Measurements from ENCODE around the gene SLC28A1. TPM values are rescaled to one million over a fixed set of nuclear protein-coding genes. Genes with fewer than 3 reads are reported as not detected.

Gene SLC28A1
- total RNA-seq, 2 donors from 2014 or later, result 0.80 TPM; not detected in 1

- DNase-seq, result no peak
- Histone ChIP-seq H3K4me1 (no peaks in the 10 kb centered on the region), H3K27me3 (no peaks in the 10 kb centered on the region), H3K9me3 (no peaks in the 10 kb centered on the region), H3K9ac (ENCODE audit: low read depth in 2 of 2, low read length in 2 of 2) (no peak overlapping the region), H3K36me3 (no peaks in the 10 kb centered on the region), H3K27ac (no peak overlapping the region), H3K4me3 (no peak overlapping the region)
- intact Hi-C loops (cut with DNase I), result loop anchor here (5.0 kb wide), 1 partner anchor 81 kb away; no protein-coding TSS in a partner anchor
- TF ChIP-seq CTCF (IDR thresholded peaks at IDR 0.05), result no peak
Measured at GRCh38 chr15:84846269-84846668, 38.2 kb upstream of the SLC28A1 start.

- Histone ChIP-seq H3K36me3 (no peaks in the 10 kb centered on the region), H3K9ac (ENCODE audit: low read depth in 2 of 2, low read length in 2 of 2) (no peak overlapping the region), H3K4me3 (no peak overlapping the region), H3K9me3 (no peaks in the 10 kb centered on the region), H3K27me3 (no peaks in the 10 kb centered on the region), H3K27ac (no peak overlapping the region), H3K4me1 (no peaks in the 10 kb centered on the region)
- intact Hi-C loops (cut with DNase I), result loop anchor here (5.0 kb wide), 1 partner anchor 80 kb away; no protein-coding TSS in a partner anchor
- no peak for TF ChIP-seq CTCF (IDR thresholded peaks at IDR 0.05)
- no peak for DNase-seq
Measured at GRCh38 chr15:84847382-84847781, 37.1 kb upstream of the SLC28A1 start.

- no peaks in the 10 kb centered on the region for H3K36me3 ChIP-seq
- no peak for DNase-seq
- intact Hi-C loops (cut with DNase I), result no loop called here
- no peak overlapping the region for H3K4me3 ChIP-seq
- no peak overlapping the region for H3K9ac ChIP-seq (ENCODE audit: low read depth in 2 of 2, low read length in 2 of 2)
- no peaks in the 10 kb centered on the region for H3K9me3 ChIP-seq
- no peaks in the 10 kb centered on the region for H3K4me1 ChIP-seq
- no peaks in the 10 kb centered on the region for H3K27me3 ChIP-seq
- no peak for TF ChIP-seq CTCF (IDR thresholded peaks at IDR 0.05)
- no peak overlapping the region for H3K27ac ChIP-seq
Measured at GRCh38 chr15:84852212-84852611, 32.2 kb upstream of the SLC28A1 start.

GRCh38 chr15:84855136-84855535 is 29.3 kb upstream of the SLC28A1 start:
- TF ChIP-seq CTCF (IDR thresholded peaks at IDR 0.05), result no peak
- DNase-seq, result no peak
- Histone ChIP-seq H3K9me3 (no peaks in the 10 kb centered on the region), H3K9ac (ENCODE audit: low read depth in 2 of 2, low read length in 2 of 2) (no peak overlapping the region), H3K36me3 (no peaks in the 10 kb centered on the region), H3K4me3 (no peak overlapping the region), H3K27ac (no peak overlapping the region), H3K27me3 (no peaks in the 10 kb centered on the region), H3K4me1 (no peaks in the 10 kb centered on the region)
- intact Hi-C loops (cut with DNase I), result no loop called here

- no peak for TF ChIP-seq CTCF (IDR thresholded peaks at IDR 0.05)
- H3K9me3 ChIP-seq, result no peaks in the 10 kb centered on the region
- no peaks in the 10 kb centered on the region for H3K36me3 ChIP-seq
- intact Hi-C loops (cut with DNase I), result no loop called here
- H3K4me1 ChIP-seq, result no peaks in the 10 kb centered on the region
- no peak overlapping the region for H3K9ac ChIP-seq (ENCODE audit: low read depth in 2 of 2, low read length in 2 of 2)
- no peak overlapping the region for H3K27ac ChIP-seq
- H3K27me3 ChIP-seq, result no peaks in the 10 kb centered on the region
- H3K4me3 ChIP-seq, result no peak overlapping the region
- no peak for DNase-seq
Measured at GRCh38 chr15:84855765-84856164, 28.7 kb upstream of the SLC28A1 start.

All from colonic mucosa (tissue), 4 donors.